Small intestine (tissue), 16 donors: ENCODE measurements around the gene RFX6. TPM values are rescaled to one million over a fixed set of nuclear protein-coding genes. Genes with fewer than 3 reads are reported as not detected.
"Not testable (repeated sequence)": the region's sequence is repeated elsewhere in the genome, so short reads cannot be mapped to it uniquely, and the experiment has no call there.

Source experiments
- DNase-seq, 2 donors: peaks; one replicate each; pipeline versions ENCODE4 v3.0.0 to v3.0.0-alpha.2; 2013
- FAIRE-seq: peaks from 2 replicates; lab custom pipeline; 2012; peaks lifted over from hg19 to GRCh38; lab: Jason Lieb, UNC
- H3K27ac ChIP-seq, 3 donors: one replicate each; pipeline ENCODE4 v1.5.1; 2013; ENCODE audit warnings: low read length in 2 of 3, mild to moderate bottlenecking in 2 of 3, control low read depth in 1 of 3, inconsistent platforms in 1 of 3, low read depth in 1 of 3, moderate library complexity in 1 of 3
- H3K27me3 ChIP-seq, 3 donors: one replicate each; pipeline ENCODE4 v1.6.1; 2013; ENCODE audit warnings: low read length in 3 of 3, inconsistent platforms in 1 of 3; ENCODE audit not compliant: control insufficient read depth in 3 of 3, insufficient read depth in 3 of 3
- H3K36me3 ChIP-seq, 3 donors: one replicate each; pipeline ENCODE4 v1.6.1; 2013; ENCODE audit warnings: low read length in 3 of 3, inconsistent platforms in 1 of 3, low read depth in 1 of 3, mild to moderate bottlenecking in 1 of 3, moderate library complexity in 1 of 3; ENCODE audit not compliant: control insufficient read depth in 3 of 3, insufficient read depth in 2 of 3
- H3K4me1 ChIP-seq, 3 donors: one replicate each; pipeline ENCODE4 v1.6.1; 2013; ENCODE audit warnings: low read length in 2 of 3, inconsistent platforms in 1 of 3, low read depth in 1 of 3, mild to moderate bottlenecking in 1 of 3, moderate library complexity in 1 of 3; ENCODE audit not compliant: control insufficient read depth in 3 of 3, insufficient read depth in 2 of 3
- H3K4me3 ChIP-seq, 3 donors: one replicate each; pipeline ENCODE4 v1.5.1; 2013; ENCODE audit warnings: low read length in 3 of 3, control low read depth in 1 of 3, inconsistent platforms in 1 of 3, low read depth in 1 of 3, mild to moderate bottlenecking in 1 of 3, moderate library complexity in 1 of 3
- H3K9me3 ChIP-seq, 2 donors: one replicate each; pipeline ENCODE4 v1.6.1; 2013; ENCODE audit warnings: low read depth in 1 of 2, low read length in 1 of 2; ENCODE audit not compliant: control insufficient read depth in 2 of 2, insufficient read depth in 1 of 2
- WGBS, 3 donors: extraction: QIAGEN DNeasy Blood & Tissue Kit; methylation state at CpG; one replicate each; pipeline ENCODE4 v1.1.7; 2013; 5-methylcytosine and 5-hydroxymethylcytosine counted together
- long read RNA-seq, 10 donors: transcript quantifications; one replicate each; lab custom pipeline, GENCODE V29; 2026
- polyA plus RNA-seq, 4 donors: library from polyadenylated mRNA; stranded (reverse) in 3 of 4; unstranded in 1 of 4; fragments of 200-250 nt in 3 of 4; fragments of 120-200 nt in 1 of 4; gene quantifications; one replicate each; pipeline versions ENCODE4 v1.2.1 to v1.2.3, GENCODE V29; 2013
- donor health status: healthy with polysubstance abuse.
- donor health status: control.
- donor health status: control.
- donor health status: Bipolar disorder and iron deficiency.
- donor health status: healthy.

RFX6 gene, protein sequence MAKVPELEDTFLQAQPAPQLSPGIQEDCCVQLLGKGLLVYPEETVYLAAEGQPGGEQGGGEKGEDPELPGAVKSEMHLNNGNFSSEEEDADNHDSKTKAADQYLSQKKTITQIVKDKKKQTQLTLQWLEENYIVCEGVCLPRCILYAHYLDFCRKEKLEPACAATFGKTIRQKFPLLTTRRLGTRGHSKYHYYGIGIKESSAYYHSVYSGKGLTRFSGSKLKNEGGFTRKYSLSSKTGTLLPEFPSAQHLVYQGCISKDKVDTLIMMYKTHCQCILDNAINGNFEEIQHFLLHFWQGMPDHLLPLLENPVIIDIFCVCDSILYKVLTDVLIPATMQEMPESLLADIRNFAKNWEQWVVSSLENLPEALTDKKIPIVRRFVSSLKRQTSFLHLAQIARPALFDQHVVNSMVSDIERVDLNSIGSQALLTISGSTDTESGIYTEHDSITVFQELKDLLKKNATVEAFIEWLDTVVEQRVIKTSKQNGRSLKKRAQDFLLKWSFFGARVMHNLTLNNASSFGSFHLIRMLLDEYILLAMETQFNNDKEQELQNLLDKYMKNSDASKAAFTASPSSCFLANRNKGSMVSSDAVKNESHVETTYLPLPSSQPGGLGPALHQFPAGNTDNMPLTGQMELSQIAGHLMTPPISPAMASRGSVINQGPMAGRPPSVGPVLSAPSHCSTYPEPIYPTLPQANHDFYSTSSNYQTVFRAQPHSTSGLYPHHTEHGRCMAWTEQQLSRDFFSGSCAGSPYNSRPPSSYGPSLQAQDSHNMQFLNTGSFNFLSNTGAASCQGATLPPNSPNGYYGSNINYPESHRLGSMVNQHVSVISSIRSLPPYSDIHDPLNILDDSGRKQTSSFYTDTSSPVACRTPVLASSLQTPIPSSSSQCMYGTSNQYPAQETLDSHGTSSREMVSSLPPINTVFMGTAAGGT
- polyA plus RNA-seq: 1 to 10 TPM in 1 of 4 donors, under 1 TPM in 3; 0.54 to 5.7 (median 0.70) TPM
- long read RNA-seq, donor 1: 0 reads
- long read RNA-seq, donor 2: 0 reads
- long read RNA-seq, donor 3: 0 reads
- long read RNA-seq, donor 4: 0 reads
- long read RNA-seq, donor 5: 0 reads
- long read RNA-seq, donor 6: 0 reads
- long read RNA-seq, donor 7: 0 reads
- long read RNA-seq, donor 8: 0 reads
- long read RNA-seq, donor 9: 0 reads
- long read RNA-seq, donor 10: 0 reads

- H3K36me3 ChIP-seq: no peaks in the 10 kb centered on the region
- peak within 1 kb of the TSS in 1 of 3 donors; percentile 8 for H3K27ac ChIP-seq
- FAIRE-seq: no peak
- H3K4me1 ChIP-seq: peaks cover 0 to 6% (median 0%) of the 10 kb centered on the region in 3 donors
- WGBS, 3 donors: 2 to 3% (median 2%) methylated on average over 52 to 73 of the region's 73 CpGs
- DNase-seq: peak; percentile 17 to 59
- peak within 1 kb of the TSS in 2 of 3 donors; percentile 33 to 57 for H3K4me3 ChIP-seq
- H3K9me3 ChIP-seq: no peaks in the 10 kb centered on the region
- peaks cover 3 to 20% (median 9%) of the 10 kb centered on the region in 3 donors for H3K27me3 ChIP-seq
Measured at GRCh38 chr6:116876635-116877611, at the start of gene RFX6. RFX6 (plus strand) TSS chr6:116877242; CDS start chr6:116877276, 34 bp downstream.

GRCh38 chr6:116827561-116828240 lies 49.3 kb upstream of the RFX6 start:
- DNase-seq (no peak), FAIRE-seq (no peak)
- no peak overlapping the region for H3K27ac ChIP-seq
- H3K27me3 ChIP-seq: no peaks in the 10 kb centered on the region
- H3K4me3 ChIP-seq: no peak overlapping the region
- H3K4me1 ChIP-seq: no peaks in the 10 kb centered on the region
- WGBS, 3 donors: 34 to 53% (median 38%) methylated on average over 2 of the region's 2 CpGs
- no peaks in the 10 kb centered on the region for H3K36me3 ChIP-seq
- peaks cover 0 to 2% of the 10 kb centered on the region in 2 donors for H3K9me3 ChIP-seq

DNA sequence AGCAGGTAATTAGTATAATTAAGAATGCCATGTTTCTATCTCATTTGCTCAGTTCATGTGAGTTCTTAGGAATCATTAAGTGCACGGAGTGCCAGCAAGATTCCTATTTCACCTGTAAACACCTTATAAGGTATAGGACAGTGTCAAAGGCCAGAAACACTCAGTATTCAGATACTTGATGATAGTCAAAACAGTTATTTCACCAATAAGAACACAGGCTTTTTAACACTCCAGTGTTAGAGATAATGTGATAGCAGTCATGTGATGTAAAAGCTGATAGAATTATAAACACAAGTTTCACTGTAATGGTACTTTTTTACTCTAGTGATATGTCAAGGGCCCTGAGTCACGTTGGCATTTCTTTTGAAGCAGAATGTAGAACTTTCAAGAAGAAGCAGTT lies 48.1 kb upstream of the RFX6 start, which contains the start of gene GPRC6A:
GPRC6A (minus strand) TSS at position 101 of the 400 bp plus-strand sequence; CDS start at position 31, 70 bp downstream.
- no peaks in the 10 kb centered on the region for H3K9me3 ChIP-seq
- no peak within 1 kb of the TSS for H3K27ac ChIP-seq
- FAIRE-seq (no peak), DNase-seq (no peak)
- no peak within 1 kb of the TSS for H3K4me3 ChIP-seq
- WGBS, 3 donors: 64 to 74% (median 65%) methylated on average over 2 of the region's 2 CpGs
- H3K36me3 ChIP-seq: no peaks in the 10 kb centered on the region
- no peaks in the 10 kb centered on the region for H3K4me1 ChIP-seq
- no peaks in the 10 kb centered on the region for H3K27me3 ChIP-seq

DNA sequence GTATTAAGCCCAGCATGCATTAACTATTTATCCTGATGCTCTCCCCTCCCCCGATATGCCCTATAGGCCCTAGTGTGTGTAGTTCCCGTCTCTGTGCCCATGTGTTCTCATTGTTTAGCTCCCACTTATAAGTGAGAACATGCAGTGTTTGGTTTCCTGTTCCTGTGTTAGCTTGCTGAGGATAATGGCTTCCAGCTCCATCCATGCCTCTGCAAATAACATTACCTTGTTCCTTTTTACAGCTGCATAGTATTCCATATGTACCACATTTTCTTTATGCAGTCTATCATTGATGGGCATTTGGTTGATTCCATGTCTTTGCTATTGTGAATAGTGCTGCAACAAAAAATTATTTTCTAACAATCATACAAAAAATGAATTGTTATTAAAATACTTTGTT lies 42.5 kb upstream of the RFX6 start:
- H3K36me3 ChIP-seq, H3K27me3 ChIP-seq, FAIRE-seq, H3K4me1 ChIP-seq, H3K4me3 ChIP-seq, H3K27ac ChIP-seq, DNase-seq, H3K9me3 ChIP-seq: not testable (repeated sequence)
- 92 to 98% (median 93%) methylated on average over 2 of the region's 2 CpGs for WGBS, 3 donors

DNA sequence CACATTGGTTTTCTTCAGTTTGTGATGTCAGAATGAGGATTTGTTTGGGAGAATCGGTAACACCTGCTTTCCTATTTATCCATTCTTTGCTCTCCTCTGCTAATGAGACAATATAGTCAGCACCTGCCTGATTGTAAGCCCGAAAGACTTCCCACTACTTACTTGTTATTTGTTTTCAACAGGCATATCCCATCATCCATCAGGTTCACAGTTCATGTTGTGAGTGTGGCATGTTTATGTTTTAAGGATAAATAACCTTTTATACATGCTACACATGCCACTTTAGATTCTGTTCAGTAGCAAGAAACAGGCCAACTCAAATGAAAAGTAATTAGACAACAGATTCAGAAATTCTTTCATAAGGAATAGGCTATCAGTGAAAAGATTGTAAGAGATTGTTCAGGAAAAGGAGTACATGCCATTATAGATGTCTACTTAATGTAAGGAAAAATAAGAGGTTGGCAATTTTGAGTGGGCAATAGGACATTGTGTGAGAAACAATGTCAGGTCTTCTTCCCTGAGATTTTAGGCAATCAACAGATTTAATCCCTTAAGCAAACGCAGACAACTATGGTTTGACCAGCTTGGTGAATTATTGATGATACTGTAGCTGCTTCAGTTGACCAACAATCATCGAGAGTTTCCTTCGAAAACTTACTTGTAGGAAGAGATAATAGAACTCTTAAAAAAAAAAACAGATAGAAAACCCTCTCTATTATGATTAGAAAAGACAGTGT lies 40.3 kb upstream of the RFX6 start:
- Histone ChIP-seq H3K9me3 (no peaks in the 10 kb centered on the region), H3K27me3 (no peaks in the 10 kb centered on the region), H3K36me3 (no peaks in the 10 kb centered on the region), H3K4me3 (no peak overlapping the region), H3K27ac (no peak overlapping the region), H3K4me1 (no peaks in the 10 kb centered on the region)
- FAIRE-seq (no peak), DNase-seq (no peak)
- WGBS, 3 donors: 52 to 65% (median 56%) methylated on average over 5 of the region's 5 CpGs

- Histone ChIP-seq H3K4me1 (no peaks in the 10 kb centered on the region), H3K4me3 (no peak overlapping the region), H3K27me3 (no peaks in the 10 kb centered on the region), H3K27ac (no peak overlapping the region), H3K9me3 (no peaks in the 10 kb centered on the region), H3K36me3 (no peaks in the 10 kb centered on the region)
- no peak for FAIRE-seq
- 58 to 75% (median 72%) methylated on average over 2 of the region's 2 CpGs for WGBS, 3 donors
- no peak for DNase-seq
Measured at GRCh38 chr6:116840091-116840490, 37.0 kb upstream of the RFX6 start.

DNA sequence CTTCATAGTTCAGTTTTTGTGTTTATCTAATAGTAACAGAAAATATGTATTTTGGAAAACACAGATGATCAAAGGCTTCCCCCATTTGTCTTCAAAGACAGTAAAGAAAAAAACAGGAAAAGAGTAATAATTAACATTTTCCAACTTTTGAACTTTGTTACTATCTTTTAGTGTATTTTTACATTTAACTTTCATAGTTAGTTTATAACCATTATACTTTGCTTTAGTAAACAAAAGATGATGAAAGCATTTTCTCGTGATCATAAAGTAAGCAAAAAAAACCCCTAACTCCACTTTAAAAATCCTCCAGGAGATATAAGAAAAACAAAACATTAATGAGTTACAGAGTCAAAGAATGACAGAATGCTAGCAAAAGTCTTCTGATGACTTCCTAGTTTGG lies 34.6 kb upstream of the RFX6 start:
- no peaks in the 10 kb centered on the region for H3K27me3 ChIP-seq
- H3K36me3 ChIP-seq: no peaks in the 10 kb centered on the region
- DNase-seq (no peak), FAIRE-seq (no peak)
- H3K4me3 ChIP-seq: no peak overlapping the region
- no peaks in the 10 kb centered on the region for H3K9me3 ChIP-seq
- no peak overlapping the region for H3K27ac ChIP-seq
- WGBS, 3 donors: 22 to 38% (median 30%) methylated on average over 1 of the region's 1 CpG
- no peaks in the 10 kb centered on the region for H3K4me1 ChIP-seq
